Measurements from ENCODE around the gene MEST. TPM values are rescaled to one million over a fixed set of nuclear protein-coding genes. Genes with fewer than 3 reads are reported as not detected.
"Not testable (repeated sequence)": the region's sequence is repeated elsewhere in the genome, so short reads cannot be mapped to it uniquely, and the experiment has no call there.

The MEST gene
- total and polyA plus RNA-seq, 12 donors: 50.1 to 277 (median 138) TPM

DNA sequence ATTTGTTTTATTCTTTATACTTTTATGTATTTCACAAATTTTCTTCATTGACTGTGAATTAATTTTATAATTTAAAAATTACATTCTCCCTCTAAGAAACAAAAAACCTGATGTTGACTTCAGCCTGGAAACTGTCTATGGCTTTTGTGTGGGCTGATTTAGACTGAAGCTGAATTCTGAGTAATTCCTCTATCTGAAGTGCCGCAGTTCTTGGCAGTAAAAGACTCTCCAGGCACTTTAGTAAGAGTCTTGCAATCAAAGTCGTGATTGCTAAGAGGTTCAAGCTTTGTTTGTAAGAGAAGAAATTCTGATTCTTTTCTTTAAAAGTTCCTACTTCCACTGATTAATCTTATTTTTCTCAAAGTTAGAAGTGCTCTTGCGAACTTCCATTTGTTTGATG is 47.7 kb upstream of the MEST start:
- Histone ChIP-seq H3K9me3 (replicated peaks in 1 of 3) (peaks cover 0 to 5% (median 0%) of the 10 kb centered on the region in 3 donors), H3K4me1 (replicated peaks in 1 of 2) (peaks cover 6 to 16% of the 10 kb centered on the region in 2 donors), H3K27ac (no peak overlapping the region), H3K27me3 (no peaks in the 10 kb centered on the region), H3K4me3 (no peak overlapping the region), H3K36me3 (replicated peaks in 1 of 2) (no peaks in the 10 kb centered on the region)
- TF ChIP-seq, protein P1, sequence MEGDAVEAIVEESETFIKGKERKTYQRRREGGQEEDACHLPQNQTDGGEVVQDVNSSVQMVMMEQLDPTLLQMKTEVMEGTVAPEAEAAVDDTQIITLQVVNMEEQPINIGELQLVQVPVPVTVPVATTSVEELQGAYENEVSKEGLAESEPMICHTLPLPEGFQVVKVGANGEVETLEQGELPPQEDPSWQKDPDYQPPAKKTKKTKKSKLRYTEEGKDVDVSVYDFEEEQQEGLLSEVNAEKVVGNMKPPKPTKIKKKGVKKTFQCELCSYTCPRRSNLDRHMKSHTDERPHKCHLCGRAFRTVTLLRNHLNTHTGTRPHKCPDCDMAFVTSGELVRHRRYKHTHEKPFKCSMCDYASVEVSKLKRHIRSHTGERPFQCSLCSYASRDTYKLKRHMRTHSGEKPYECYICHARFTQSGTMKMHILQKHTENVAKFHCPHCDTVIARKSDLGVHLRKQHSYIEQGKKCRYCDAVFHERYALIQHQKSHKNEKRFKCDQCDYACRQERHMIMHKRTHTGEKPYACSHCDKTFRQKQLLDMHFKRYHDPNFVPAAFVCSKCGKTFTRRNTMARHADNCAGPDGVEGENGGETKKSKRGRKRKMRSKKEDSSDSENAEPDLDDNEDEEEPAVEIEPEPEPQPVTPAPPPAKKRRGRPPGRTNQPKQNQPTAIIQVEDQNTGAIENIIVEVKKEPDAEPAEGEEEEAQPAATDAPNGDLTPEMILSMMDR (IDR thresholded peaks at IDR 0.05): no peak
- TF ChIP-seq POLR2A (IDR thresholded peaks at IDR 0.05): no peak
- intact Hi-C loops (cut with DNase I): no loop called here
- WGBS, 4 donors: 28 to 55% (median 38%) methylated on average over 3 of the region's 3 CpGs
- peak in 1 of 7 donors; percentile 29 for DNase-seq

DNA sequence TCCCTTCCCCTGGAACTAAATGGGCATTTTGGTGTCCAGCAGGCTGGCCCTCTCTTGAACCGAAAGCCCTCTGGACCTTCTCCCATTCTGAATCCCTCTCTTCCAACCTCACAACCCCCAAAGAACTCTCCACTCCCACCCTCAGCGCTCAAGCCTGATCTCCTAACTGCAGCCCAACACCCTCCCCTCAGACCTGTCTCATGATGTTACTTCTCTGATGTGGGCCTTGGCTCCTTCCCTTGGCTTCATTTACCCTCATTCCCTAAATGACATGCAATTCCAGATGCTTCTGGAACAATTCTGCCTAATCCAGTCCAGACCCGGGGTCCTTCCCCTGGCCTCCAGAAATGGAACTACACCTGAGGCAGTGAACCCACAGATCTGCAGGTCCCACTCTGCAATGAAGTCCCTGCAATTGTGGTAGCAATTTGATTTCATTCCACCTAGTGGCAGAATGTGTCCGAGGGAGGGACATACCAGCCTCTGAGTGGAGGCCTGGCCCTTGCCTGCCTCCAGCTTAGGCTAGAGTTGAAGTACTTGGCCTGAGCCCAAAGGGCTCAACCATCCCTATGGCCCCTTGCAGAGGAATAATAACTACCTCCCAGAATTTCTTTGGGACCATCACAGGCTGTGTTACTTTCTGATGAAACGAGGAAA is 47.0 kb upstream of the MEST start:
- Histone ChIP-seq H3K36me3 (replicated peaks in 1 of 2) (no peaks in the 10 kb centered on the region), H3K4me3 (no peak overlapping the region), H3K27ac (no peak overlapping the region), H3K9me3 (replicated peaks in 1 of 3) (peaks cover 0 to 5% (median 0%) of the 10 kb centered on the region in 3 donors), H3K4me1 (replicated peaks in 1 of 2) (peaks cover 6 to 14% of the 10 kb centered on the region in 2 donors), H3K27me3 (no peaks in the 10 kb centered on the region)
- TF ChIP-seq POLR2A (IDR thresholded peaks at IDR 0.05): no peak
- TF ChIP-seq, protein P1 (IDR thresholded peaks at IDR 0.05): no peak
- no peak for DNase-seq
- 84 to 95% (median 90%) methylated on average over 5 of the region's 5 CpGs for WGBS, 4 donors
- intact Hi-C loops (cut with DNase I): no loop called here

DNA sequence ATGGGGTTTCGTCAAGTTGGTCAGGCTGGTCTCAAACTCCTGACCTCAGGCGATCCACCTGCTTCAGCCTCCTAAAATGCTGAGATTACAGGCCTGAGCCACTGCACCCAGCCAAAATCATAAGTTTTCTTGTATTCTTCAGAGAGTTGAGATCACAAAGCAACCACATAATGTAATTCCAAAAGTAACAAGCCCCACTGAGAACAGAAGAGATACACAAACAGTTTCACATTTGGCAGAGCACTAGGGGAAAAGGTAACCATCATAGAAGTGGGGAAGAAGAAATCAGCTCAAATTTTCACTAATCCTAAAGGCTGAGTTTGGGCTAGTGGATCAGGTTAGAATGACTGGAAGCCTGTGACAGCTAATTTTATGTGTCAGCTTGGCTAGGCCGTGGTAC is 45.6 kb upstream of the MEST start:
- no peaks in the 10 kb centered on the region for H3K36me3 ChIP-seq (replicated peaks in 1 of 2)
- no peaks in the 10 kb centered on the region for H3K27me3 ChIP-seq
- DNase-seq: no peak
- whole genome bisulfite sequencing, 4 donors: 90 to 97% (median 93%) methylated on average over 3 of the region's 3 CpGs
- no peak overlapping the region for H3K27ac ChIP-seq
- no peak for TF ChIP-seq POLR2A (IDR thresholded peaks at IDR 0.05)
- intact Hi-C loops (cut with DNase I): no loop called here
- no peak overlapping the region for H3K4me3 ChIP-seq
- H3K4me1 ChIP-seq (replicated peaks in 1 of 2): peaks cover 6 to 7% of the 10 kb centered on the region in 2 donors
- peaks cover 0 to 5% (median 0%) of the 10 kb centered on the region in 3 donors for H3K9me3 ChIP-seq (replicated peaks in 1 of 3)

DNA sequence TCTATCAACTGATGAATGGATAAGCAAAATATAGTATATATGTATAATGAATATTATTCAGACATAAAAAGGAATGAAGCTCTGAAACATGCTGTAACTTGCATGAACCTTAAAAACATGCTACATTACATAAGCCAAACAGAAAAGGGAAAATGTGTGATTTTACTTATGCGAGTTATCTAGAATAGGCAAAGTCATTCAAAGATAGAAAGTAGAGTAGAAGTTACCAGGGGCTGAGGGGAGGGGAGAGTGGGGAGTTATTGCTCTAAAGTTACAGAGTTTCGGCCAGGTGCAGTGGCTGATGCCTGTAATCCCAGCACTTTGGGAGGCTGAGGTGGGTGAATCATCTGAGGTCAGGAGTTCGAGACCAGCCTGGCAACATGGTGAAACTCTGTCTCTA is 40.5 kb upstream of the MEST start:
- H3K27me3 ChIP-seq; H3K4me3 ChIP-seq; intact Hi-C loops (cut with DNase I); DNase-seq; H3K9me3 ChIP-seq (replicated peaks in 1 of 3); H3K4me1 ChIP-seq (replicated peaks in 1 of 2); H3K36me3 ChIP-seq (replicated peaks in 1 of 2); H3K27ac ChIP-seq: not testable (repeated sequence)
- 89 to 96% (median 94%) methylated on average over 3 of the region's 3 CpGs for WGBS, 4 donors

DNA sequence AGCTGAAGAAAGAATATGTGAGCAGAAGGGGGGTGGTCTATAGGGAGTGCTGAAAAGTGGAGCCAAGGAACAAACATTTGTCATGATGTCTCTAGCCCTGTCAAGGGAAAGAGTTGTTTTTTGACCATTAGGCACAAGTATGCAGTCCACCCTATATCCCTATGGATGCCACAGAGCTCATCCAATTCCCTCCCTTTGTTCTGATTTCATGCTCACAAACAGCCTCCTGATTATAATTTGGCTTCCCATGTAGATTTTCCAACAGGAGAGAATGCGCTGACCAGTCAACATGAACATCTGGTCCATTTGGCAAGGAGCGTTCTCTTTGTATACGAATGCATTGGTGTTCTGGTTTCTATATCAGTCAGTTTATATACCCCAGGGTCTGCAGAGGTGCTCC is 38.9 kb upstream of the MEST start:
- TF ChIP-seq, protein P1 (IDR thresholded peaks at IDR 0.05): no peak
- no peak for TF ChIP-seq POLR2A (IDR thresholded peaks at IDR 0.05)
- no peaks in the 10 kb centered on the region for H3K27me3 ChIP-seq
- no peak overlapping the region for H3K4me3 ChIP-seq
- H3K9me3 ChIP-seq (replicated peaks in 1 of 3): peaks cover 0 to 2% (median 0%) of the 10 kb centered on the region in 3 donors
- intact Hi-C loops (cut with DNase I): no loop called here
- H3K4me1 ChIP-seq (replicated peaks in 1 of 2): no peaks in the 10 kb centered on the region
- no peaks in the 10 kb centered on the region for H3K36me3 ChIP-seq (replicated peaks in 1 of 2)
- WGBS, 4 donors: 62 to 92% (median 86%) methylated on average over 3 of the region's 3 CpGs
- DNase-seq: no peak
- H3K27ac ChIP-seq: no peak overlapping the region
